GM18511 (cell line): ENCODE data around the gene KIF2B.
"Not testable (repeated sequence)": the region's sequence is repeated elsewhere in the genome, so short reads cannot be mapped to it uniquely, and the experiment has no call there.

Experiments used
- ATAC-seq: cut with Tn5 transposase; IDR thresholded peaks from one replicate; pipeline ENCODE4 v1.9.1; 2021; ENCODE audit warnings: mild to moderate bottlenecking, moderate library complexity; ENCODE audit not compliant: unreplicated experiment

KIF2B gene

GRCh38 chr17:53822764-53823163 is at the start of gene KIF2B:
KIF2B (plus strand) TSS chr17:53822927; CDS start chr17:53823034, 107 bp downstream.
- no peak for ATAC-seq

GRCh38 chr17:53780320-53780719 is 42.4 kb upstream of the KIF2B start:
- ATAC-seq, result no peak

- no peak for ATAC-seq
Measured at GRCh38 chr17:53791551-53791950, 31.2 kb upstream of the KIF2B start.

- no peak for ATAC-seq
Measured at GRCh38 chr17:53792451-53792850, 30.3 kb upstream of the KIF2B start.

- no peak for ATAC-seq
Measured at GRCh38 chr17:53792997-53793396, 29.7 kb upstream of the KIF2B start.

- ATAC-seq, result no peak
Measured at GRCh38 chr17:53794875-53795274, 27.9 kb upstream of the KIF2B start.

GRCh38 chr17:53796642-53797041 is 26.1 kb upstream of the KIF2B start:
- no peak for ATAC-seq

GRCh38 chr17:53797501-53797900 is 25.2 kb upstream of the KIF2B start:
- no peak for ATAC-seq

GRCh38 chr17:53804437-53804836 is 18.3 kb upstream of the KIF2B start:
- ATAC-seq, result no peak

GRCh38 chr17:53806473-53806872 is 16.3 kb upstream of the KIF2B start:
- no peak for ATAC-seq

GRCh38 chr17:53807286-53807685 is 15.4 kb upstream of the KIF2B start:
- no peak for ATAC-seq

- ATAC-seq, result no peak
Measured at GRCh38 chr17:53818271-53818670, 4.5 kb upstream of the KIF2B start.

GRCh38 chr17:53818929-53819328 is 3.8 kb upstream of the KIF2B start:
- no peak for ATAC-seq

- no peak for ATAC-seq
Measured at GRCh38 chr17:53819956-53820355, 2.8 kb upstream of the KIF2B start.

- ATAC-seq, result no peak
Measured at GRCh38 chr17:53823341-53824050, 769 bp downstream of the KIF2B start.

- ATAC-seq, result not testable (repeated sequence)
Measured at GRCh38 chr17:53834771-53835170, 12.0 kb downstream of the KIF2B start.

GRCh38 chr17:53837131-53837530 is 14.4 kb downstream of the KIF2B start:
- ATAC-seq, result no peak

- ATAC-seq, result no peak
Measured at GRCh38 chr17:53844491-53845107, 21.9 kb downstream of the KIF2B start.

GRCh38 chr17:53871128-53871527 is 48.4 kb downstream of the KIF2B start:
- not testable (repeated sequence) for ATAC-seq
